ENCODE results near the gene CASP8.

The CASP8 gene

GRCh38 chr2:201223089-201224073, 37.0 kb upstream of the CASP8 start:
- no peak for DNase-seq (ENCODE audit: low spot score)
- CTCF ChIA-PET: interaction anchor here (0.6 to 0.8 kb wide), 2 partner anchors 13 to 46 kb away, joined by 3 to 4 read pairs; no protein-coding TSS in a partner anchor
- POLR2A ChIA-PET (ENCODE audit: low non-redundant PET): no interaction called here
- TF ChIP-seq CTCF (conservative IDR thresholded peaks at IDR 0.05; ENCODE audit: low read depth): no peak
- no peak overlapping the region for H3K27ac ChIP-seq

GRCh38 chr2:201228271-201228911, 31.9 kb upstream of the CASP8 start:
- POLR2A ChIA-PET (ENCODE audit: low non-redundant PET): no interaction called here
- no peak for DNase-seq (ENCODE audit: low spot score)
- H3K27ac ChIP-seq: no peak overlapping the region
- CTCF ChIA-PET: interaction anchor here (0.5 to 1.1 kb wide), 3 partner anchors 136 to 323 kb away, joined by 3 to 4 read pairs (median 3); no protein-coding TSS in a partner anchor
- TF ChIP-seq CTCF (conservative IDR thresholded peaks at IDR 0.05; ENCODE audit: low read depth): no peak

GRCh38 chr2:201228912-201229290, 31.4 kb upstream of the CASP8 start:
- ChIA-PET CTCF (interaction anchor here (0.6 kb wide), 1 partner anchor 160 kb away, joined by 3 read pairs; no protein-coding TSS in a partner anchor), POLR2A (ENCODE audit: low non-redundant PET) (no interaction called here)
- H3K27ac ChIP-seq: no peak overlapping the region
- TF ChIP-seq CTCF (conservative IDR thresholded peaks at IDR 0.05; ENCODE audit: low read depth): no peak
- no peak for DNase-seq (ENCODE audit: low spot score)

- TF ChIP-seq CTCF (conservative IDR thresholded peaks at IDR 0.05; ENCODE audit: low read depth): peak; percentile 87
- POLR2A ChIA-PET (ENCODE audit: low non-redundant PET): interaction anchor here (0.6 to 1.0 kb wide), 2 partner anchors 49 to 61 kb away, joined by 3 to 4 read pairs; partner anchors contain the start of gene CASP10
- CTCF ChIA-PET: interaction anchor here (0.5 to 1.6 kb wide), 32 partner anchors 12 to 1237 kb away, joined by 3 to 11 read pairs (median 3); partner anchors contain the start of gene CASP10
- peak overlapping the region; percentile 71 for H3K27ac ChIP-seq
- DNase-seq (ENCODE audit: low spot score): peak; percentile 80
Observed at GRCh38 chr2:201231781-201232466, 28.4 kb upstream of the CASP8 start.

GRCh38 chr2:201232467-201232815, 27.9 kb upstream of the CASP8 start:
- POLR2A ChIA-PET (ENCODE audit: low non-redundant PET): interaction anchor here (0.6 to 1.0 kb wide), 2 partner anchors 50 to 61 kb away, joined by 3 to 4 read pairs; partner anchors contain the start of gene CASP10
- no peak for DNase-seq (ENCODE audit: low spot score)
- peak; percentile 46 for TF ChIP-seq CTCF (conservative IDR thresholded peaks at IDR 0.05; ENCODE audit: low read depth)
- CTCF ChIA-PET: interaction anchor here (0.5 to 1.6 kb wide), 25 partner anchors 12 to 1237 kb away, joined by 3 to 11 read pairs (median 3); partner anchors contain the start of gene CASP10
- H3K27ac ChIP-seq: peak overlapping the region; percentile 71
